HUDEP-2 (cell line): ENCODE data around the gene SNX3.
A peak's percentile ranks its signal among the peaks of the same experiment; 100 is the strongest.
"Not testable (repeated sequence)": the region's sequence is repeated elsewhere in the genome, so short reads cannot be mapped to it uniquely, and the experiment has no call there.

ENCODE experiments used
- DNase-seq, 76 experiments: peaks; one replicate each; lab custom pipeline; 2025; ENCODE audit not compliant: unreplicated experiment in 76 of 76; lab: John Stamatoyannopoulos, UW

The SNX3 gene

DNA sequence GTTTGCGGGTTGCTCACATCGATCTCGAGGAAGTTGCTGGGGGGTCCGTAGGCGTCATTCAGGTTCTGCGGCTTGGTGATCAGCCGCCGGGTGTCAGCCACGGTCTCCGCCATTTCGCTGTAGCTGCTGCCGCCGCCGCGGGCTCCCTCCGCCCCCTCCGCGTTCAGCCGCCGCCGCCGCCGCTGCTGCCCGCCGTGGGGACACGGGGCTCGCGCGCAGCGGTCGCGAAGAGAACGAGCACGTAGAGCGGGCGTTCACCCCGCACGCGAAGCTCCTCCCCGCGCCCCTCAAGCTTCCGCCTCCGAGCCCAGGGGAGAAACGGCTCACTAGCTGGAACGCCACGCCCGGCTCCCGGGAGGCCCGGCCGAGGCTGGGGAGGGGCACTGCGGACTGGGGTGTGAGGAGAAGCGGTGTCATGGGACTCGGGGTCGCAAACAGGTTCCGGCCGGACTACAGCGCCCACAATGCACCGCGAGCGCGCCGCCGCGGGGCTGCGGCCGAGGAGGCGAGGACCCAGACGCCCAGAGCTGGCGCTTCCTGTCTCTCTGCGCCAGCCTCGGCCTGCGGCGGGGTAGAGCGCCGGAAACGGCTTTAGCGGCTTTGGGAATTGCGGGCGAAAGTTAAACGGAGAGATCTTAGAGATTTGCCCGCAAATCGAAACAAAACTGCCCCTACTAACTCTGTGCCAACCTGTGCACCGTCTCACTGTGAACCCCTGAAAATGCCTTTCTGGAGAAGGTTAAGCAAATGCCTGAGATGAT is at the start of gene SNX3:
Gene SNX3, minus strand, starts transcription at position 232 of the 761 bp plus-strand sequence. Its CDS starts 119 bp downstream, at position 113.
- peak; percentile 39 to 97 (median 92) for DNase-seq

- no peak for DNase-seq
Observed at GRCh38 chr6:108309844-108310243, 49.0 kb upstream of the SNX3 start.

- not testable (repeated sequence) for DNase-seq
Observed at GRCh38 chr6:108308641-108309040, 47.8 kb upstream of the SNX3 start.

GRCh38 chr6:108304646-108305045 is 43.8 kb upstream of the SNX3 start:
- DNase-seq = no peak

DNA sequence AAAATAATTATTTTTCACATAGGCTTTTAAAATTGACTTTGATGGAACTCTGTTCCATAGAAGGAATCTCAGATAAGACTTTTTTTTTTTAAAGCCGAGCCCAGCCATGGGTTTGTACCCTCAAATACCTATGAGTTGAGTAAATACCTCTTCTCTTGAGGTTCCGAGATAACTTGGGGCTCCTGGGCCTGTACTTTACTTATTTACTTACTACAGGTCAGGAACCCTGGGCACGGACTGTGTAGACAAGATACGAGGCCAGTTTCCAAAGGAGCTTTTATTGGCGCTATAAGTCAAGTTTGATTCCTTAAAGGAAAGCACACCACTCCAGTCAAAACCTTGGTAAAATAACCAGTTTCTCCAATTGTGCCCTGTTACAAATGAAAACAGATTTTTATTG is 41.5 kb upstream of the SNX3 start:
- no peak for DNase-seq

- DNase-seq = peak in 1 of 76 experiments; percentile 45
Observed at GRCh38 chr6:108295676-108296075, 34.8 kb upstream of the SNX3 start.

DNA sequence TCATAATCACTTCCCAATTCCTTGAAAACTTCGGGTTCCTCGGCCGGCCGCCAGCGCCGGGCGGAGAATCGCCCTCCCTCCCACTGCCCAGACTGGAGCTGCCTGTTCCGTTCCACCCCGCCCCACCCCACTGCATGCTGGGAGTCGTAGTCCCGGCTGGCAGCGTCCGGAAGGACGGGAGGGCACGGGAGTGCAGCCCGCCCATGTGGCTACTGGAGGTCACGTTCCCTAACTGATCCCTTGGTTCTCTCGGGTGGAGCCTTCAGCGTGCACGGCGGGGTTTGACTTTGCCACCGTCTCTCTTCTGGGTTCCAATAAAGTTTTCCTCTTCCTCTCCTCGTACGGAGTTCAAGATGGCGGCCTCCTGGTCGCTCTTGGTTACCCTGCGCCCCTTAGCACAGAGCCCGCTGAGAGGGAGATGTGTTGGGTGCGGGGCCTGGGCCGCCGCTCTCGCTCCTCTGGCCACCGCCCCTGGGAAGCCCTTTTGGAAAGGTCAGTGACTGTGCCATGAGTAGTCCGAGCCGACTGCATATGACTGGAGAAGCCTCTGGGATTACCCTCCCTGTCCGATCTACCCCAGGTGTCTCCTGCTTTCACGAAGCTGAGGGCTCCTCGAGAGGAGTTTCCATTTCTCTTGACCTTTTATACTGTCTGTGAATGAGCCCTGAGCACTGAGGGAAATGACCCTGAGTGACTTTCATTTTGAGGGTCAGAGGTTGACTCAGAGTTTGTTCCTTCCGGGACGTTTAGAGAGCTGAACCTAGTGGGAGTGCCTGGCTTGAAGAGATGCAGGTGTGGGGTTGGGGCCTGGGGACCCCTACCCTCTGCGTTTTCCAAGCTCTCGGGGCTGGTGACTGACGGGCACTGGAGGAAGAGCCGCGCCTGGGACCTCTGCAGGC is 34.1 kb upstream of the SNX3 start, which contains the start of gene AFG1L:
Gene AFG1L, plus strand, starts transcription at position 328 of the 899 bp plus-strand sequence. Its CDS starts 26 bp downstream, at position 354.
- peak; percentile 54 to 98 (median 94) for DNase-seq

DNA sequence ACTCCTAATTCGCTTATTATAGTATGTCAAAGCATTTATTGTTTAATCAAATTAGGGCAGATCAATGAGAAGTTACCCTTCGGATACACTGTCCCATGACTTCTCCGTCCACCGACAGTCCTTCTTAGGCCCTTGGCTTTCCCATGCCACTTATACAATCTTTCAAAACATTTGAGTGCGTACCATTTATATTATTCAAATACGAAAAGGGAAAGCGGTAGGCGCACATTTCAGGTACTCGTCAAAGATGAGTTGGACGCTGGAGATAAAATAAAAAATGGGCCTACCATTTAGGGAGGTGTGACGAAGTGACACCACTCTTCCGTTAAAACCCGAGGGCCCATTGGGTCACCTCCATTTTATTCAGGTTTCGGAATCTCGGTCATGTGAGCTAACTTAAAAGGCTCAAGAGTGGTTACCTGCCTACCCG is 33.5 kb upstream of the SNX3 start:
- peak in 1 of 76 experiments; percentile 38 for DNase-seq

- DNase-seq = no peak
Observed at GRCh38 chr6:108293527-108294296, 32.9 kb upstream of the SNX3 start.

GRCh38 chr6:108292561-108292960 is 31.7 kb upstream of the SNX3 start:
- DNase-seq = not testable (repeated sequence)

DNA sequence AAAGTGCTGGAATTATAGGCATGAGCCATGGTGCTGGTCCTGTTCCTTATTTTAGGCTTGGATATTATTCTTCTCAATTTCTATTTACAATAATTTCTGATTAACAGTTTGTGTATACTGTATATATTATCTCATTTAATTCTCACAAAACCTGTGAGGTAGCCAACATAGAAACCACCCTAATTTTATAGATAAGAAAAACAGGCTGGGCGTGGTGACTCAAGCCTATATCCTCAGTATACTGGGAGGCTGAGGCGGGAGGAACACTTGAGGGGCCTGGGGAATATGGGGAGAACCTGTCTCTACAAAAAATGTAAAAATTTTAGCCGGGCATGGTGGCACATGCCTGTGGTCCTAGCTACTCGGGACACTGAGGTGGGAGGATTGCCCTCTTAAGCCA is 30.3 kb upstream of the SNX3 start:
- DNase-seq = peak in 9 of 76 experiments; percentile 7 to 48 (median 17)

DNA sequence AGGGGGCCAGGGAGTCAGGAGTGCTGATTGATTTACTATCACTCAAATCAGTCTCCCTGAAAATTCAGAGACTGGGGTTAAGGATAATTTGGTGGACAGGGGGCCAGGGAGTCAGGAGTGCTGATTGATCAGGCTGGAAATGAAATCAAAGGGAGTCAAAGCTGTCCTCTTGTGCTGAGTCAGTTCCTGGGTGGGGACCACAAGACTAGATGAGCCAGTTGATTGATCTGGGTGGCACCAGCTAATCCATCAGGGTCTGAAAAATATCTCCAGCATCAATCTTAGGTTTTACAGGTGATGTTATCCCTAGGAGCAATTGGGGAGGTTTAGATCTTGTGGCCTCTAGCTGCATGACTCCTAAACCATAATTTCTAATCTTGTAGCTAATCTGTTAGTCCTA is 27.9 kb upstream of the SNX3 start:
- no peak for DNase-seq

- DNase-seq = no peak
Observed at GRCh38 chr6:108287373-108287772, 26.5 kb upstream of the SNX3 start.

- DNase-seq = no peak
Observed at GRCh38 chr6:108286366-108286765, 25.5 kb upstream of the SNX3 start.

DNA sequence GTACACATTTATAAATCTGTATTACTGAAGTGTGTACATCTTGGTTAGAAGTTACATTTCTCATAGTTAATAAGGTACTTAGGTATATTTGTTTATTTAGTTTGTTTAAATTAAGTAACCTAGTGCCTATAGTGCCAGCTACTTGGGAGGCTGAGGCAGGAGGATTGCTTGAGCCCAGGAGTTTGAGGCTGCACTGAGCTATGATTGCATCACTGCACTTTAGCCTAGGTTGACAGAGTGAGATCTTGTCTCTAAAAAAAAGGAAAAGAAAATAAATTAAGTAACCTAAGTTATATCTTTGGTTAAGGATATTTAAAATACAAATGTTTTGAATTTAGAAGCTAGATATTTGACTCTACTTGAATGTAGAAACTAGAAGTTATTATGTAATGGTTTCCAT is 24.5 kb upstream of the SNX3 start:
- no peak for DNase-seq

DNA sequence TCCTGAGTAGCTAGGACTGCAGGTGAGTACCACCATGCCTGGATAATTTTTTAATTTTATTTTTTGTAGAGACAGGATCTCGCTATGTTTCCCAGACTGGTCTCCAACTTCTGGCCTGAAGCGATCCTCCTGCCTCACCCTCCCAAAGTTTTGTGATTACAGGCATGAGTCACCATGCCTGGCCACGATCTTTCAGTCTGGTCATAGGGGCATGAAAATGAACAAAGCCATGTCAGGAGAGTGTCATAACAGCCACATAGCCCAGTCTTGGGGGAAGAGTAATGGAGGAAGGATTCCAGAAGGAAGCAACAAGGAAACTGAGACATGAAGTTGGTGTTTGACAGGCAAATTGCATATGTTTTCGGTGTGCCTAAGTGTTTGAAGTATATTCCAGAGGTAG is 17.0 kb upstream of the SNX3 start:
- no peak for DNase-seq

DNA sequence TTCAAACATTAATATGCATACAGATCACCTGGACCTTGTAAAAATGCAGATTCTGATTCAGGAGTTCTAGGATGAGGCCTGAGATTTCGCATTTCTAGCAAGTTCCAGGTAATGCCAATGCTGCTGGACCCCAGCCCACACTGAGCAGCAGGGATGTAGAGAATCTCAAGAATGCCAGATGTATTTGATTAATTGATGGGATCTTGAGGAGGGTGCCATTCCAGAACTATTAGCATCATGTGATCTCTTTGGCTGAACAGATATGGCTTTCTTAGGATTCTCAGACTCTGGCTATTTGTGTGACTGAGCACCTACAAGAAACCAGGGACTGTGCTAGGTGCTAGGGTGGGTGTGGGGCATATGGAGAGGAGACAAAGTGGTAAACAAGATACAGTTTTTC is 16.5 kb upstream of the SNX3 start:
- no peak for DNase-seq

DNA sequence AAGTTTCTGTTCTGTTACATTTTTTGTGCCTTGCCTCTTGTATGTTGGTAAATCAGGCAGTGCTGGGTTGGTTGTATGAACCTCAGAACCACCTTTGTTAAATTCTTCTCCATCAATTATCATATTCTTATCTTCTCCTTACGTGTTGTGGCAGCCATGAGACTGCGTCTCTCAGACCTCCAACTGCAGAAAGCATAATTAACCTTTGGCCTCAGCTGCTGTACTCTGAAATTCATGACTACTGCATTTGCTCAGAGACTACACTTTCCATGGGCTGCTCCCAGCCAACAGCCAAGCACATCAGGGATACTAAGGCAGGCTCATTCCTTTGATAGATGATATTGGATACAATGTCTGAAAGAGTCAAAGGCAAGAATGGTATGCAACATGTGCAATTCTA is 15.1 kb upstream of the SNX3 start:
- no peak for DNase-seq

- no peak for DNase-seq
Observed at GRCh38 chr6:108274546-108274945, 13.7 kb upstream of the SNX3 start.

GRCh38 chr6:108269955-108270354 is 9.1 kb upstream of the SNX3 start:
- DNase-seq = not testable (repeated sequence)

- no peak for DNase-seq
Observed at GRCh38 chr6:108268845-108269244, 8.0 kb upstream of the SNX3 start.
